Fibroblast of the aortic adventitia (primary cell): Measurements from ENCODE around the gene GLYATL3. TPM values are rescaled to one million over a fixed set of nuclear protein-coding genes. Genes with fewer than 3 reads are reported as not detected.

Experiments used
- DNase-seq: peaks from one replicate; pipeline ENCODE4 v3.0.0-alpha.2; 2010; ENCODE audit warnings: low read depth
- H3K4me3 ChIP-seq: 2 replicates; pipeline ENCODE4 v1.5.1; 2011; ENCODE audit warnings: low read depth, mild to moderate bottlenecking, control low read depth, low read length, moderate library complexity
- total RNA-seq: library from RNA; depleted of rRNA; stranded (reverse); fragments of >200 nt; gene quantifications from 2 replicates; pipeline ENCODE4 v1.2.3, GENCODE V29; 2012; ENCODE audit warnings: low replicate concordance
- TF ChIP-seq, protein P1 (sequence below): IDR thresholded peaks from 2 replicates; pipeline ENCODE4 v1.5.1; 2011; ENCODE audit warnings: mild to moderate bottlenecking, low read length, control low read depth, inconsistent platforms; ENCODE audit not compliant: insufficient read depth

GLYATL3 gene
- total RNA-seq, 1 donor, result not detected

DNA sequence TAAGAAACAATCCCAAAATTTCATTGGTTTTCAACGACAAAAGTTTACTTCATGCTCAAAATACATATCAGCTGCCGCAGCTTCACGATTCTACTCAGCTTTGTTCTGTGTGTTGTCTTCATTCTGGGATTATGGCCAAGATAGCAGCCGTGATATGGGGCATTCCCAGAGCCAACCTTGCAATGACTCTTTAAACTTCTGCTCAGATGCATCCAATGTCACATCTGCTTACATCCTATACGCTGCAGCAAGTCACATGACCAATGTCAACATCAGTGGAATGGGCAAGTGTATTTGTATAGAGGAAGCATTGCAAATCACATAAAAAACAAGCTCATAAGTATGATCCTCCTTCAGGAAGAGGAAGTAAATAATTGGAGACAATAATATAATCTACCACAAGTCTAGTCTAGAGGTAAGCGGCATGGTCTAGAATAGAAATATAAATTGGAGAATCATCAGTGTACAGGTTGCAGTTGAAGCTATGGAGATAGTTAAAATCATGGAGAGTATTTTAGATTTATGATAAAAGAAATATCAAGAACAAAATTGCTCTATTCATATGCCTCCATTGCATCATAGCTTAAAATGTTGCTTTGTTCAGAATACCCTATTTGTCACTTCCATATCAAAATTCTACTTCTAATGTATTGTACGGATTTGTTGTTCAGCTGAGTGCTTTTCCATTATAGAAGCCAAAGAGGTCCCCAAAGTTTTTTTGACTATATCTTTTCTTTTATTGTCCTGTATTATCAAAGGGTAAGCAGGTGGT lies 43.5 kb downstream of the GLYATL3 start:
- no peak overlapping the region for H3K4me3 ChIP-seq
- no peak for DNase-seq
- TF ChIP-seq, protein P1, sequence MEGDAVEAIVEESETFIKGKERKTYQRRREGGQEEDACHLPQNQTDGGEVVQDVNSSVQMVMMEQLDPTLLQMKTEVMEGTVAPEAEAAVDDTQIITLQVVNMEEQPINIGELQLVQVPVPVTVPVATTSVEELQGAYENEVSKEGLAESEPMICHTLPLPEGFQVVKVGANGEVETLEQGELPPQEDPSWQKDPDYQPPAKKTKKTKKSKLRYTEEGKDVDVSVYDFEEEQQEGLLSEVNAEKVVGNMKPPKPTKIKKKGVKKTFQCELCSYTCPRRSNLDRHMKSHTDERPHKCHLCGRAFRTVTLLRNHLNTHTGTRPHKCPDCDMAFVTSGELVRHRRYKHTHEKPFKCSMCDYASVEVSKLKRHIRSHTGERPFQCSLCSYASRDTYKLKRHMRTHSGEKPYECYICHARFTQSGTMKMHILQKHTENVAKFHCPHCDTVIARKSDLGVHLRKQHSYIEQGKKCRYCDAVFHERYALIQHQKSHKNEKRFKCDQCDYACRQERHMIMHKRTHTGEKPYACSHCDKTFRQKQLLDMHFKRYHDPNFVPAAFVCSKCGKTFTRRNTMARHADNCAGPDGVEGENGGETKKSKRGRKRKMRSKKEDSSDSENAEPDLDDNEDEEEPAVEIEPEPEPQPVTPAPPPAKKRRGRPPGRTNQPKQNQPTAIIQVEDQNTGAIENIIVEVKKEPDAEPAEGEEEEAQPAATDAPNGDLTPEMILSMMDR, result no peak

DNA sequence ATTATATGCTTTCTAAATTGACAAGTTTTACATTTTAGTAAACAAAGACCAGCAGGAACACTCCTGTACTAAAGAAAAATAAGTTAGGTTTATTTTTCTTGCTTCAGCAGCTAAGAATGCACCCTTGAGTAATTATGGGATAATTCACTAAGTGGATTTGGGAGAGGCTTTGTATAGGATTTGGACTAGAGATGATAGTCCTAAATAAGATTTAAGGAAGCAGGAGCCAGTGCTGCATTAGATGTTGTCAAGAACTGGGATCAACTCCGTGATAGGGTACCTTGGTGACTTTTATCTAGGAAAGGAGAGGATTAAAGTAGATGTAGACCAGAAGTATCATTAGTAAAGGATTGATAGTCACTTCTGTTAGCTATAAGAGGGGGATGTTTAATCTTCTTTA lies 46.6 kb downstream of the GLYATL3 start:
- no peak for DNase-seq
- no peak overlapping the region for H3K4me3 ChIP-seq
- TF ChIP-seq, protein P1, result no peak

DNA sequence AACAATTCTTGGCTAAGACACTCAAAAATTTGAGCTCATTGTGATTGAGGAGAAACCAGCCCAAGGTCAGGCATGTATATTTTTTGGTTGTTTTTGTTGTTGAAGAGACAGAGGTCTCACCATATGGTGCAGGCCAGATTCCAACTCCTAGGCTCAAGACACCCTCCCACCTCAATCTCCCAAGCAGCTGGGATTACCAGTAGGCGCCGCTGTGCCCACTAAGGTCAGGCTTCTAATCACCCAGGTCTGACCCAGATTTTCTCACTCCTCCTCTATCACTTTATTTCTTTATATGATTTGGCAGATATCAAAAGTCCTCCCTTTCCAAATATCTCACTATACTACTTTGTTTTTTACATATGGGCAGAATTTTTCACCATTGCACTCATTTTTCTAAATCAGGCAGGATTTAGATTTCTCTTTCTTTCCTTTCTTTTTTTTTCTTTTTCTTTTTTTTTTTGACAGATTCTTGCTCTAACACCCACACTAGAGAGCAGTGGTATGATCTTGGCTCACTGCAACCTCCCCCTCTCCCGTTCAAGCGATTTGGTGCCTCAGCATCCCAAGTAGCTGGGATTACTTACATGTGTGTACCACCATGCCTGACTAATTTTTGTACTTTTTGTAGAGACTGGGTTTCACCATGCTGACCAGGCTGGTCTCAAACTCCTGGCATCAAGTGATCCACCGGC lies 49.0 kb downstream of the GLYATL3 start:
- no peak overlapping the region for H3K4me3 ChIP-seq
- TF ChIP-seq, protein P1, result no peak
- DNase-seq, result no peak

DNA sequence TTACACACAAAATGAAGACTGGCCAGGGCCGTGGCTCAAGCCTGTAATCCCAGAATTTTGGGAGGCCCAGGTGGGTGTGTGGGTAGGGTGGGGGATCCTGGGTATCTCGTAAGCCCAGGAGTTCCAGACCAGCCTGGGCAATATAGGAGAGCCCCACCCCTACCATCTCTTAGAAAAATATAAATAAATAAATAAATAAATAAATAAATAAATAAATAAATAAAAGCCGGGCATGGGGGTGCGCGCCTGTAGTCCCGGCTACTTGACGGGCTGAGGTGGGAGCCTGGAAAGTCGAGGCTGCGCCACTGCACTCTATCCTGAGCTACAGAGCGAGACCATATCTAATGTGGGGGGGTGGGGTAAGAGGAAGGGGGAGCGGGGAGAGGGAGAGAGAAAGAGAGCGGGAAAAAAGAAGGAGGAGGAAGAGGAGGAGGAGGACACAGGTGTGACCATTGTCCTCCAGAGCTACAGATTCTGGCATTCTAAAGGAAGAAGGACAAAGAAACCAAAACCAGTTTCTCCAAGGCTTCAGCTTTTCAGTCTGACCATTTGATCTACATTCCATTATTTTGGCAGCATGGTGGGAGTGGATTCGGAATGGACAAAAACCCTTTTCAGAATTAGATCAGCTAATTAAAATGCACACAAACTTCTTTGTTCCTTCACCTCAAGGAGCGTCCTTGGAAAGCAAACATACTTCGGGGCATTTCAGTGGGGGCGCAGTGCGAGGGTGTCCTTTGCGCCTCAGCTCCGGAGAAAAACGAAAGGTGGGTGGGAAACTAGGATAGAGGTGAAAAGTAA lies 50.2 kb downstream of the GLYATL3 start:
- DNase-seq, result no peak
- TF ChIP-seq, protein P1, result no peak
- H3K4me3 ChIP-seq, result peak overlapping the region; percentile 55

DNA sequence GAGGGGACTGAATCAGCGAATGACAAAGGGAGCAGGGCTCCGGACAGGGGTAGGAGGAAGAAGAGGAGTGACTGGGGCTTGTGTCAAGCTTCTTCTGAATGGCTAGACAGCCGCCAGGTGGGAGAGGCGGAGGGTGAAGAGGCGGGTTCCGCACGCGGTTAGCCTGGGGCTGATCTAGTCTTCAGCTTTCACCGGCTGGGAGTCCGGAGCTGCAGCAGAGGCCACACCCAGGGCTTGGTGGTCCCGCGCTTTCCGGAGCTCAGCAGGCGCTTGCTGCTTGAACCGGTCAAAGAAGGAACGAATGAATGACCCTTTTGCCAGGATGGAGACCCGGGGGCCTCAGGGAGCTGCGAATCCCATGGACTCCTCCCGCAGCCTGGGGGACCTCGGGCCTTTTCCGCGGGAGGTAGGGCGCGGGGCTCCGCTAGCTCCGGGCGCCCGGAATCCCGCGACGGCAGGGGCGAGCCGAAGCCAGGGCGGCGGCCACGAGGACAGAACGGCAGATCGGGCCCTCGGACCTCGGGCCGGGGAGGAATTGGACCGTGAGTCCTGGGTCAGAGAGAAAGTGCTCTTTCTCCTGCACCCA lies 50.9 kb downstream of the GLYATL3 start, which contains the start of gene C6orf141:
Gene C6orf141 (plus strand): TSS at position 177 of the 586 bp plus-strand sequence. CDS start 125 bp downstream, at position 302.
- H3K4me3 ChIP-seq, result peak within 1 kb of the TSS; percentile 55
- DNase-seq, result no peak

More for the DNA sequence above, 50.9 kb downstream of the GLYATL3 start, which contains the start of gene C6orf141:
- TF ChIP-seq, protein P1, result no peak
